GM19397 (cell line): ENCODE results near the gene SGCA.

Experiments
- ATAC-seq: cut with Tn5 transposase; IDR thresholded peaks from one replicate; pipeline ENCODE4 v1.9.1; 2021; ENCODE audit warnings: mild to moderate bottlenecking, moderate library complexity; ENCODE audit not compliant: unreplicated experiment

SGCA gene

DNA sequence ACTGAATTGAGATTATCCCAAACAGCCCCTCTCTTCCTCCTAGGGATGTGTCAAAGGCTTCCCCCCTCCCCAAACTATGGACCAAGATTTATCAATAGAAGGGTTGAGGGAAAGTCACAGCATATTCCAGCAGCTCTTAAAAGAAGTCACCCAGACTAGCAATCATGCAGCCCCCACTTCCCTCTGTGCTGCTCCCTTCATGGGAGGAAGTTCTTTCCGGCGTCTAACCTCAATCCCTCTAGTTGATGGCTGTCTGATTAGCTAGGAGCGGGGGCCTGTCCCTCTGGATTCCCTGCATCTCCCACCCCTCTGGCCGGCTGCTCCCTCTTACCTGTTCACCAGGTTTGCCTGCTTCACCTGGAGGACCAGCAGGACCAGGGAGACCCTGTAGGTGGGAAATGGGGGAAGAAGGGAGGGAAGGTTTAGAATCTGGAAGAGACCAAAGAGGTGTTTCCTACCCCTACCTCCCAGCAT lies 26.4 kb downstream of the SGCA start:
- no peak for ATAC-seq

- ATAC-seq: no peak
These were observed 26.9 kb downstream of the SGCA start for GRCh38 chr17:50192618-50193291.

DNA sequence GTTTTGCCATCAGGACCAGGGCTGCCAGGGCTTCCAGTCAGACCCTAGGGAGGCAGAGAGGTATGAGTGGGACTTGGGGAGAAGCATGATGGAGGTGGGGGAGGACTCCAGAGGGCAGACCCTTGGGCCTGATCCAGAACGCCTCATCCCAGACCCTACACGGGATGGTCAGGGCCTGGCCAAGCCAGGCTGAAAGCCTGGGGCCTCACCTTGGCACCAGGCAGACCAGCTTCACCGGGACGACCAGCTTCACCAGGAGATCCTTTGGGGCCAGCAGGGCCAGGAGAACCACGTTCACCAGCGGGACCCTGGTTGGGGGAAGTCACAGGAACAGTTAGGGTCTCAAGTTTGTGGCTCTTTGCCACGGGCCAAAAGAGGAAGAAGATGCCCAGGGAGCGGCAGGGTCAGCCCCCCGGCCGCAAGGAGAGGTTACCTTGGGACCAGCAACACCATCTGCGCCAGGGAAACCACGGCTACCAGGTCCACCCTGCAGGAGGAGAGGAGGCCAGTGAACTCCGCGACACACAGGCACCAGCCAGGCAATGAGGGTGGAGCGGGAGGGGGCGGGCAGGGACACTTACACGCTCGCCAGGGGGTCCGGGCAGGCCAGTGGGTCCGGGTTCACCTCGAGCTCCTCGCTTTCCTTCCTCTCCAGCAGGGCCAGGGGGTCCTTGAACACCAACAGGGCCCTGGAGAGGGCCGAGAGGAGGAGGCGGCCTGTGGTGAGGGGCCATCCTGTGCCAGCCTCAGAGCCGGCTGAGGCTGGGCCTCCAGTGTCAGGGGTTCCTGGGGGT lies 28.5 kb downstream of the SGCA start:
- no peak for ATAC-seq

DNA sequence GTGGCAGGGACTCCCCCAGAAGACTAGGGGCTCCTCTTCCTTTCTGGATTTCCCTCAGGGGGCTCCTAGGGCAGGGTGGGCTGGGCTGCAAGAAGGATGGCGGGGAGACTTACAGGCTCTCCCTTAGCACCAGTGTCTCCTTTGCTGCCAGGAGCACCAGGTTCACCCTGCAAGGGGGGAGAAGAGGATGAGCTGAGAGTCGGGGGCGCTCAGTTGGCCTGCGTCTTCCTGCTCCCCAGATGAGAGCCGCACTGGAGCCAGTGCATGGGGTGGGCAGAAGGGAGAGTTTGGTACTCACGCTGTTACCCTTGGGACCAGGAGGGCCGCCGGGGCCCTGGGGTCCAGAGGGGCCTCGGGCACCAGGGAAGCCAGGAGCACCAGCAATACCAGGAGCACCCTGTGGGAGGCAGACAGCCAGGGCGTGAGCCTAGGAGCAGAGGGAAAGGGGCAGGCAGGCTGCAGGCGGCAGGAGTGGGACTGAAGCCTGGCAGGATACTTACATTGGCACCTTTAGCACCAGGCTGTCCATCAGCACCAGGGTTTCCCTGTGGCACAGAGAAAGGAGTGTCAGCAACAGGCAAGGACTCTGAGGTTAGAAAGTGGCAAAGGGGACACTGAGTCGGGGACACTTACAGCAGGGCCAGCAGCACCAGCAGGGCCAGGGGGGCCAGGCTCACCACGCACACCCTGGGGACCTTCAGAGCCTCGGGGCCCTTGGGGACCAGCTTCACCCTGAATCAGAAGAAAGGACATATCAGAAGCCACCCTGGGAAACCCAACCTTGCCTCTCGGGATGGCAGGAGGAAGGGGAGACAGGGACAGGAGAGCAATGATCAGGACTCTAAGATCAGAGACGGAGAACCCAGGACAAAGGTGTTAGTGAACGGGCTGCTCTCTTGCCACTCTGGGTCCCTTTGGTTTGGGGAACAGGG lies 29.4 kb downstream of the SGCA start:
- ATAC-seq: no peak

GRCh38 chr17:50196036-50196435 lies 30.2 kb downstream of the SGCA start:
- no peak for ATAC-seq

DNA sequence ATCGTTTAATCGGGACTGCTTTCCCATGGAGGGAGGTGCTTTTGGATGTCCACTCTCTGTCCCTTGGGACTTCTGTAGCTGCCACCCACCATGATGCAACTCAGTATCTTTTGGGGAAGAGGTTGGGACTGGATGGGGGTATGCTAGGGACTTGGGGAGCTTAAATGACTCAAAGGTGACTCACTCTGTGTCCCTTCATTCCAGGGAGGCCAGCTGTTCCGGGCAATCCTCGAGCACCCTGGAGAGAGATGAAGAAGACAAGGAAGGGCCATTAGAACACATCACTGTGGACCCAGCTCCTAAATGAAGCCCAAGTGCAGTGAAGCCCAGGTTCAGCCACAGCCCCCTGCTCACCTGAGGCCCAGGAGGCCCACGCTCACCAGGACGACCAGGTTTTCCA lies 31.0 kb downstream of the SGCA start:
- ATAC-seq: no peak

- ATAC-seq: no peak
These were observed 32.3 kb downstream of the SGCA start for GRCh38 chr17:50198026-50198669.

DNA sequence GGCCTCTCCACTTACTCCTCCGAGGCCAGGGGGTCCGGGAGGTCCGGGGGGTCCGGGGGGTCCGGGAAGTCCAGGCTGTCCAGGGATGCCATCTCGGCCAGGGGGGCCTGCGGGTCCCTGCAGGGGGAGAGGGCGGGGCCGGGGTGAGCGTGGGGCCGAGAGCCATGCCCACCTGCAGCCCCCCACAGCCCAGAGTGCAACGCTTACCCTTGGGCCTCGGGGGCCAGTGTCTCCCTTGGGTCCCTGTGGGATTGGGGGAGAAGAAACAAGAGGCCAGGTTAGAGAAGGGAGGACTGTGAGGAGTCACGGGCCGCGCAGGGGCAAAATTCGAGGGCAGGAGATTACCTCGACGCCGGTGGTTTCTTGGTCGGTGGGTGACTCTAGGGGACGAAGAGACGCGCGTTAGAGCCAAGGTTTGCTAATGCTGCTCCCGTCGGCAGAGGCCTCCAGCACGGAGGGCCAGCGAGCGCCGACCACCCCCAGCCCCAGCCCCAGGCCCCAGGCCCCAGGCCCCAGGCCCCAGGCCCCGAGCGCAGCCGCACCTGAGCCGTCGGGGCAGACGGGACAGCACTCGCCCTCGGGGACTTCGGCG lies 33.5 kb downstream of the SGCA start:
- no peak for ATAC-seq

- no peak for ATAC-seq
These were observed 34.1 kb downstream of the SGCA start for GRCh38 chr17:50199803-50200456.

DNA sequence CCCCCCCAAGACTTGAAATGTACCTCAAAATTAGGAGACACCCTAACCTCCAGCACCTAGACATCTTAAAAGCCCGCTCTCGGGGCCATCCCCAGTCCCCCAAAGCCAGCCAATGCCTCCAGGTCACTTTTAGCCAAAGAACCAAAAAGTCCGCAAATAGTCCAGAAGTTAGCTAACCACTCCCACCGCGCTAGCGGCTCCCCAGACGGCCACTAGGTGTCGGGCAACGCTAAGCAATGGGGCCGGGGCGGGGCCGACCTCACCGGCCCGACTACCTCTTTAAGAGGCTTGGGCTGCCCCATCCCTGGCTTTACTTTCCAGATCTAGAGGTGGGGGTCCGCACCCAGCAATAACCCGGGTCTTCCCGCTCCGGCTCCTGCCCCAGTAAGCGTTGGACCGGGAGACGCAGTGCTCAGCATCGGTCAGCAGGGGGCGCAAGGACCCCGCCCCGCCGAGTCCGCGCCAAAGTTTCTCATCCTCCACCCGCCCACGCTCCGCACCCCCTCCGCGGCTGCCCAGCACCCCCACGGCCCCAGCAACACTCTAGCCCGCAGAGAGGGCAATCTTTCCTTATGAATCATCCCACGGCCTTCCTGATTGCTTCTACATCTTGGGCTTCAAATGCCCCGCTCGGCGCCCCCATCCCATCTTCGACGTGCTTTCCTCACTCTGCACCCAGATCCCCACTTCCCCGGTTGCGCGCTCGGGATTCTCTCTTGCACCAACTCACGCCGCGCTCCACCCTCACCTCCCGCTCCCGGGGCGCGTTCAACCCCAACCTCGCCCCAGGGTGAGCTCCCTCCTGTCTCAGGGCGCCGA lies 34.9 kb downstream of the SGCA start:
- ATAC-seq: no peak

DNA sequence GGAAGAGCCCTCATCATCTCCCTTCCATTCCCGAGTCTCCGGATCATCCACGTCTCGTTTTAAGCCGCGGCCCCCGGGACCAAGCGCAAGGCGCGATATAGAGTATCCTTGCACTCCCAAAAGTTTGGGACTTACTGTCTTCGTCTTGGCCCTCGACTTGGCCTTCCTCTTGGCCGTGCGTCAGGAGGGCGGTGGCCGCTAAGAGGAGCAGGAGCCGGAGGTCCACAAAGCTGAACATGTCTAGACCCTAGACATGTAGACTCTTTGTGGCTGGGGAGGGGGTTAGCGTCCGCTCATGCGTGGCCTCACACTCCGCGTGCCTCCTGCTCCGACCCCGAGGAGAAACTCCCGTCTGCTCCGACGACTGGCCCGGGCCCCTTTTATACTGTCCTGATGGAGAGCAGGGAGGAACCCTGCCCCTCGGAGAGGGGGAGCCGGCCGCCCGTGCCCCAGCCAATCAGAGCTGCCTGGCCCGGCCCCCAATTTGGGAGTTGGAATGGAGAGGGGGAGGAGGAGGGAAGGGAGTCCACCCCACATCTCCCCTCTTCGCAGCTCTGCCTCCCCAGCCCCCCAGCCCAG lies 35.6 kb downstream of the SGCA start, which contains the start of gene COL1A1:
COL1A1 (minus strand) TSS at position 356 of the 579 bp plus-strand sequence; CDS start at position 238, 118 bp downstream.
- no peak for ATAC-seq

GRCh38 chr17:50203086-50203485 lies 37.3 kb downstream of the SGCA start:
- no peak for ATAC-seq

DNA sequence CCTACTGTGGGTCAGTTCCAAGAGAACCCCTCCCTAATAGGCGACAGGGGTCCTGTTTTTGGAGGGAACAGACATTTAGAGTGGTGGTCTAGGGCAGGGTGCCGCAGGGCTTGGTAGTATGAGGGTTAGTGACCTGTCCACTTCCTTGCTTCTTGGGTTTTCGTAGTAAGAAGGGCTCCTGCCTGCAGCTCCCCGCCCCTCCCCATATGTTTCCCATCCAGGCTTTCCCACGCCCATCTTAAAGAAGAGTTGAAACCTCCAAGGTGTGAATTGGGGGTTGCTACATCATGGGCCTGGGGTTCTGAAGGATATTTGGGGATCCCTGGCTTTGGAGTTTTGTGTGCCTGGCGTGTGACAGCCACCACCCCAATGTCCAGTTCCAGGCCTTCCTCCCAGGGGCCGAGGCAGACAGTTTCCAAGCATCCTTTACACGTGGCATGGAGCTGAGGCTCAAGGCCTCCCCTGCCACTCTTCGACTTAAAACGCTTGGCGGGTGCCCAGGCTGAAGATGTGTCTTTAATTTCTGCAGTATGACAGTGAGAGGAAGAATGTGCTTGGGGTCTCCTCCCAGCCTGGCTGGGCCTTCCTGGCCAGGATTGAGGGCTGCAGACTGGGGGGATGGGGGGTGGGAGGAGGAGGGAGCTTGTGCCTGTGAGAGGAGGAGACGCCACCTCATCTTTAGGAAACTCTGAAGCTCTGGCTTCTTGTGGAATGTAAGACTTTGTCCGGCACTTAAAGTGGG lies 38.0 kb downstream of the SGCA start:
- ATAC-seq: no peak

DNA sequence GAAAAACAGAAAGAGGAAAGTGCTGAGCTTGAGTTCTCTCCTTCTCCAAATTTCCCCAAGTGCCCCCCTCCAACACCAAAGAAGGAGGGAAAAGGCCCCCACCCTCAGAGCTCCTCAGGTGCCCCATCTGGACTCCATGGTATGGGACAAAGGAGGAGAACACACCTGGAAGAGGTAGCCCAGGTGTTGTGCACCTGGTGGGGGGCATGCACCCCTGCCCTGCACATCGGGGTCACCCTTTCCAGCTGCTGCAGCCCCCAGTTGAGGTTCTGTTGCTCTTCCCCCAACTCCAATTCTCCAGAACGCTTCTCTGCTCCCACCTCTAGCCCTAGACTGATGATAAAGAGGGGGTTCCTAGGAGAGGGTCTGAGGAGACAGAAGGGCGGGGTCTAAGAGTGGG lies 38.6 kb downstream of the SGCA start:
- ATAC-seq: no peak

DNA sequence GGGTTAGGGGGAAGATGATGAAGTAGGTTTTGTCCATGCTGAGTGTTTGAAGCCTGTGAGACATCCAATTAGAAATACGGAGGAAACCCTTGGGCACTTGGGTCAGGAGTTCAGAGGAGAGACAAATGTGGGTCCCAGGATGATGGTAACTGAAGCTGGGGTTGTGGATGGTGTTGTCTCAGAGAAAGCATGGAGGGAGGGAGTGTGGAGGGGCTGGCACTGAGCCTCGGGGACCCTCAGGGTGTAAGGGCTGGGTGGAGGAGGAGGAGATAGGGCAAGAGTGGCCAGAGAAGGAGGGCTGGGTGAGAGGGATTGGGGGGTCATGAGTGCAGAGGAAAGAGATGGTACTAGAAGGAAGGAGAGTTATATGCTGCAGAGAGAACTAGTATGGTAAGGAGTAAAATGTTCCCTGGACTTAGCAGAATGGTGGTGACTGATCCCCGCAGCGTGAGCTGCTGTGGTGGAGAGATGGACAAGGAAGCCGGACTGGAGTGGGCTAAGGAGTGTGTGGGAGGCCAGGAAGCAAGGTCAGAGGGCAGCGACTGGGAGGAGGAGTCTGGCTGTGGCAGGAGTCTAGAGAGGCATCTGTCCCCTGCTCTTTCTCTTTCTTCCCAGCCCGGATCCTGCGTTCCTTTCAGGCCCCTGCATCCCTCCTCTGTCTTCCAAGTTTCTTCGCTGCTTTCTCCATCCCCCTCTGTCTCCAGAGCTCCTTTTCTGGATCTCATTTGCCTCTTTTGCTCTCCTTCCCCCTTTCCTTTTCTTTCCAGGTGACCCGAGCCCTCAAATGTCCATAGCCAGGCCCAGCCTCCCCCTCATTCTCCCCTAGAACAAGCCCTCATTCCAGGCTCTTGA lies 39.5 kb downstream of the SGCA start:
- ATAC-seq: no peak

DNA sequence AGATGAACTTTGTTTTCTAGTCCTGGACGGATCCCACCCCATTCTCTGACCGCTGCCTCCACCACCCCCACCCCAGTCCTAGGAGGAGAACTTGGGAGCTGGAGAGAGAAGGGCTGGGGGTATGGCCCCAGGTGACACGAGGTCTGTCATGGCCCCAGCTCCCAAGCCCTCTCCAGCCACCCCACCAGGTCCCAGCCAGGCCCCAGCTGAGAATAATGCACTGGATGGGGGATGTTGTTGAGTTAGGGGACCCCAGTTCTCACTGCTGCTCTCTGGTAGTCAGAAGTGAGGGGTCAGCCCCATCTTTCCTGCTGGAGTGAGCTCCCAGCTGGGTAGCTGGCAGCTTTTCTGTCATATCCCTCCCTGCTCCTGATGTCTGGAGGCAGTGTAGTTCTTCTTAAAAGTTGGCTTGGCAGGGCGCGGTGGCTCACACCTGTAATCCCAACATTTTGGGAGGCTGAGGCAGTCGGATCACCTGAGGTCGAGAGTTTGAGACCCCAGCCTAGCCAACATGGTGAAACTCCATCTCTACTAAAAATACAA lies 40.2 kb downstream of the SGCA start:
- ATAC-seq: no peak
